ENCODE measurements around the gene PCDHB2. TPM values are rescaled to one million over a fixed set of nuclear protein-coding genes. Genes with fewer than 3 reads are reported as not detected.
"Not testable (repeated sequence)": the region's sequence is repeated elsewhere in the genome, so short reads cannot be mapped to it uniquely, and the experiment has no call there.

The PCDHB2 gene
- 10 to 100 TPM in 5 of 8 experiments, 1 to 10 TPM in 2, under 1 TPM in 1; 0.36 to 45.7 (median 10.3) TPM for total RNA-seq

GRCh38 chr5:141094481-141095262, at the start of gene PCDHB2:
TSS of gene PCDHB2 (plus strand) at chr5:141094615. CDS start at chr5:141094791, 176 bp downstream.
- no peaks in the 10 kb centered on the region for H3K4me1 ChIP-seq (replicated peaks in 1 of 2)
- peak within 1 kb of the TSS; percentile 5 to 61 for H3K27ac ChIP-seq
- in situ Hi-C loops (cut with MboI; ENCODE audit: low pct_unique_long_range_greater_than_20kb in 2 of 9, low sequenced_read_pairs in 9 of 9, unreplicated experiment in 9 of 9) = loop anchor here in 2 of 9 experiments (25.0 kb wide), 1 partner anchor 468 kb away; no protein-coding TSS in a partner anchor
- WGBS, 10 experiments = 3 to 63% (median 42%) methylated on average over 2 to 28 of the region's 29 CpGs; no CpG with 5 or more reads in 1 of the 10 experiments
- ATAC-seq (replicated peaks in 6 of 8) = peak in 6 of 8 experiments; percentile 63 to 98 (median 89)
- peak within 1 kb of the TSS; percentile 23 to 75 (median 42) for H3K4me3 ChIP-seq

GRCh38 chr5:141050622-141051520, 43.5 kb upstream of the PCDHB2 start, which contains the start of gene PCDHB1:
TSS of gene PCDHB1 (plus strand) at chr5:141051374. CDS start at chr5:141051471, 97 bp downstream.
- Histone ChIP-seq H3K27ac (no peak within 1 kb of the TSS), H3K4me3 (peak within 1 kb of the TSS; percentile 13 to 40 (median 33)), H3K4me1 (replicated peaks in 1 of 2) (peaks cover 0 to 6% of the 10 kb centered on the region in 2 donors)
- in situ Hi-C loops (cut with MboI; ENCODE audit: low pct_unique_long_range_greater_than_20kb in 2 of 9, low sequenced_read_pairs in 9 of 9, unreplicated experiment in 9 of 9) = no loop called here
- 0 to 30% (median 14%) methylated on average over 1 to 20 of the region's 20 CpGs for WGBS, 10 experiments
- ATAC-seq (replicated peaks in 6 of 8) = peak in 6 of 8 experiments; percentile 53 to 67 (median 64)

- H3K4me1 ChIP-seq (replicated peaks in 1 of 2) = peaks cover 0 to 6% of the 10 kb centered on the region in 2 donors
- H3K4me3 ChIP-seq = peak overlapping the region; percentile 13 to 40 (median 33)
- 0 to 6% (median 3%) methylated on average over 3 to 13 of the region's 19 CpGs; no CpG with 5 or more reads in 5 of the 10 experiments for WGBS, 10 experiments
- H3K27ac ChIP-seq = no peak overlapping the region
- ATAC-seq (replicated peaks in 6 of 8) = peak in 6 of 8 experiments; percentile 38 to 61 (median 41)
- in situ Hi-C loops (cut with MboI; ENCODE audit: low pct_unique_long_range_greater_than_20kb in 2 of 9, low sequenced_read_pairs in 9 of 9, unreplicated experiment in 9 of 9) = no loop called here
These were observed 42.9 kb upstream of the PCDHB2 start for GRCh38 chr5:141051521-141051866.

- H3K4me3 ChIP-seq = no peak overlapping the region
- 43 to 100% (median 91%) methylated on average over 1 to 17 of the region's 17 CpGs; no CpG with 5 or more reads in 1 of the 10 experiments for WGBS, 10 experiments
- ATAC-seq (replicated peaks in 6 of 8) = no peak
These were observed 16.6 kb upstream of the PCDHB2 start for GRCh38 chr5:141077826-141078225.

GRCh38 chr5:141082228-141082627, 12.2 kb upstream of the PCDHB2 start:
- in situ Hi-C loops (cut with MboI; ENCODE audit: low pct_unique_long_range_greater_than_20kb in 2 of 9, low sequenced_read_pairs in 9 of 9, unreplicated experiment in 9 of 9) = loop anchor here in 2 of 9 experiments (25.0 kb wide), 1 partner anchor 480 kb away; no protein-coding TSS in a partner anchor
- Histone ChIP-seq H3K27ac (no peak overlapping the region), H3K4me1 (replicated peaks in 1 of 2) (no peaks in the 10 kb centered on the region), H3K4me3 (no peak overlapping the region)
- peak in 3 of 8 experiments; percentile 20 to 91 (median 43) for ATAC-seq (replicated peaks in 6 of 8)

More at GRCh38 chr5:141077826-141078225, 16.6 kb upstream of the PCDHB2 start:
- H3K27ac ChIP-seq = no peak overlapping the region
- no peaks in the 10 kb centered on the region for H3K4me1 ChIP-seq (replicated peaks in 1 of 2)
- in situ Hi-C loops (cut with MboI; ENCODE audit: low pct_unique_long_range_greater_than_20kb in 2 of 9, low sequenced_read_pairs in 9 of 9, unreplicated experiment in 9 of 9) = loop anchor here in 2 of 9 experiments (25.0 kb wide), 1 partner anchor 484 kb away; no protein-coding TSS in a partner anchor

- peak in 5 of 8 experiments; percentile 48 to 99 (median 73) for ATAC-seq (replicated peaks in 6 of 8)
- Histone ChIP-seq H3K4me1 (replicated peaks in 1 of 2) (no peaks in the 10 kb centered on the region), H3K4me3 (peak overlapping the region in 2 of 5 donors; percentile 14 to 38), H3K27ac (no peak overlapping the region)
- WGBS, 10 experiments = 4 to 90% (median 43%) methylated on average over 8 to 21 of the region's 21 CpGs
- in situ Hi-C loops (cut with MboI; ENCODE audit: low pct_unique_long_range_greater_than_20kb in 2 of 9, low sequenced_read_pairs in 9 of 9, unreplicated experiment in 9 of 9) = loop anchor here in 2 of 9 experiments (25.0 kb wide), 1 partner anchor 478 kb away; no protein-coding TSS in a partner anchor
These were observed 9.9 kb upstream of the PCDHB2 start for GRCh38 chr5:141084487-141084989.

GRCh38 chr5:141095263-141095641, 837 bp downstream of the PCDHB2 start:
- WGBS, 10 experiments = 10 to 93% (median 74%) methylated on average over 1 to 11 of the region's 12 CpGs; no CpG with 5 or more reads in 1 of the 10 experiments
- Histone ChIP-seq H3K4me1 (replicated peaks in 1 of 2) (no peaks in the 10 kb centered on the region), H3K27ac (no peak overlapping the region), H3K4me3 (peak overlapping the region in 4 of 5 donors; percentile 41 to 75 (median 46))
- peak in 1 of 8 experiments; percentile 26 for ATAC-seq (replicated peaks in 6 of 8)
- in situ Hi-C loops (cut with MboI; ENCODE audit: low pct_unique_long_range_greater_than_20kb in 2 of 9, low sequenced_read_pairs in 9 of 9, unreplicated experiment in 9 of 9) = loop anchor here in 2 of 9 experiments (25.0 kb wide), 1 partner anchor 467 kb away; no protein-coding TSS in a partner anchor

- in situ Hi-C loops (cut with MboI; ENCODE audit: low pct_unique_long_range_greater_than_20kb in 2 of 9, low sequenced_read_pairs in 9 of 9, unreplicated experiment in 9 of 9) = loop anchor here in 2 of 9 experiments (25.0 kb wide), 1 partner anchor 466 kb away; no protein-coding TSS in a partner anchor
- not testable (repeated sequence) for H3K27ac ChIP-seq; H3K4me3 ChIP-seq; ATAC-seq (replicated peaks in 6 of 8); H3K4me1 ChIP-seq (replicated peaks in 1 of 2)
- WGBS, 10 experiments = no CpG with 5 or more reads among the region's 46 CpGs
These were observed 1.8 kb downstream of the PCDHB2 start for GRCh38 chr5:141096181-141096580.

GRCh38 chr5:141096586-141096985, 2.2 kb downstream of the PCDHB2 start:
- not testable (repeated sequence) for ATAC-seq (replicated peaks in 6 of 8); H3K4me3 ChIP-seq; H3K4me1 ChIP-seq (replicated peaks in 1 of 2); H3K27ac ChIP-seq
- in situ Hi-C loops (cut with MboI; ENCODE audit: low pct_unique_long_range_greater_than_20kb in 2 of 9, low sequenced_read_pairs in 9 of 9, unreplicated experiment in 9 of 9) = loop anchor here in 2 of 9 experiments (25.0 kb wide), 1 partner anchor 466 kb away; no protein-coding TSS in a partner anchor
- no CpG with 5 or more reads among the region's 38 CpGs for WGBS, 10 experiments

GRCh38 chr5:141100243-141100805, 5.9 kb downstream of the PCDHB2 start, which contains the start of gene PCDHB3:
TSS of gene PCDHB3 (plus strand) at chr5:141100473. CDS start at chr5:141100650, 177 bp downstream.
- H3K27ac ChIP-seq = no peak within 1 kb of the TSS
- in situ Hi-C loops (cut with MboI; ENCODE audit: low pct_unique_long_range_greater_than_20kb in 2 of 9, low sequenced_read_pairs in 9 of 9, unreplicated experiment in 9 of 9) = no loop called here

GRCh38 chr5:141101059-141101458, 6.6 kb downstream of the PCDHB2 start:
- 20 to 95% (median 83%) methylated on average over 1 to 16 of the region's 20 CpGs for WGBS, 10 experiments
- no peak overlapping the region for H3K4me3 ChIP-seq
- ATAC-seq (replicated peaks in 6 of 8) = no peak
- in situ Hi-C loops (cut with MboI; ENCODE audit: low pct_unique_long_range_greater_than_20kb in 2 of 9, low sequenced_read_pairs in 9 of 9, unreplicated experiment in 9 of 9) = no loop called here
- H3K27ac ChIP-seq = no peak overlapping the region
- H3K4me1 ChIP-seq (replicated peaks in 1 of 2) = no peaks in the 10 kb centered on the region

More at GRCh38 chr5:141100243-141100805, 5.9 kb downstream of the PCDHB2 start, which contains the start of gene PCDHB3:
- no peaks in the 10 kb centered on the region for H3K4me1 ChIP-seq (replicated peaks in 1 of 2)
- WGBS, 10 experiments = 7 to 90% (median 63%) methylated on average over 3 to 19 of the region's 19 CpGs
- ATAC-seq (replicated peaks in 6 of 8) = peak in 1 of 8 experiments; percentile 75
- H3K4me3 ChIP-seq = no peak within 1 kb of the TSS

GRCh38 chr5:141102070-141102469, 7.7 kb downstream of the PCDHB2 start:
- H3K4me1 ChIP-seq (replicated peaks in 1 of 2); in situ Hi-C loops (cut with MboI; ENCODE audit: low pct_unique_long_range_greater_than_20kb in 2 of 9, low sequenced_read_pairs in 9 of 9, unreplicated experiment in 9 of 9): not testable (repeated sequence)
- WGBS, 10 experiments = 100% methylated on average over 3 of the region's 39 CpGs; no CpG with 5 or more reads in 9 of the 10 experiments

More at GRCh38 chr5:141102070-141102469, 7.7 kb downstream of the PCDHB2 start:
- not testable (repeated sequence) for H3K27ac ChIP-seq; ATAC-seq (replicated peaks in 6 of 8); H3K4me3 ChIP-seq

All from motor neuron (in vitro differentiated cells).